Activated naive CD8-positive, alpha-beta T cell treated with anti-CD3 and anti-CD28 coated beads for 36 hours (primary cell): ENCODE measurements around the gene ORC1. TPM values are rescaled to one million over a fixed set of nuclear protein-coding genes. Genes with fewer than 3 reads are reported as not detected.

Experiments used
- DNase-seq: peaks from one replicate; pipeline ENCODE4 v3.0.0; 2021
- H3K27ac Mint-ChIP-seq: one replicate; pipeline ENCODE4 v1.8.0; 2022; ENCODE audit warnings: mild to moderate bottlenecking, moderate library complexity, mixed read lengths
- H3K27me3 Mint-ChIP-seq: one replicate; pipeline ENCODE4 v1.8.0; 2022; ENCODE audit warnings: mild to moderate bottlenecking, mixed read lengths
- H3K36me3 Mint-ChIP-seq: one replicate; pipeline ENCODE4 v1.8.0; 2021; ENCODE audit warnings: mild to moderate bottlenecking, mixed read lengths
- H3K4me1 Mint-ChIP-seq: one replicate; pipeline ENCODE4 v1.8.0; 2021; ENCODE audit warnings: mixed read lengths
- H3K4me3 Mint-ChIP-seq: one replicate; pipeline ENCODE4 v1.8.0; 2022; ENCODE audit warnings: mild to moderate bottlenecking, moderate library complexity, mixed read lengths
- H3K9me3 Mint-ChIP-seq: one replicate; pipeline ENCODE4 v1.8.0; 2022; ENCODE audit warnings: mixed read lengths
- total RNA-seq, 2 experiments: library from RNA; stranded (reverse); gene quantifications; one replicate each; pipeline ENCODE4 v1.2.3, GENCODE V29; 2021

Gene ORC1
- total RNA-seq, 2 experiments from 2014 or later: 54.3 to 54.4 TPM

GRCh38 chr1:52364235-52364839 is 39.9 kb downstream of the ORC1 start:
- H3K27ac Mint-ChIP-seq: peak overlapping the region; percentile 62
- H3K4me1 Mint-ChIP-seq: peaks cover 35% of the 10 kb centered on the region
- peaks cover 22% of the 10 kb centered on the region for H3K36me3 Mint-ChIP-seq
- no peak for DNase-seq
- no peaks in the 10 kb centered on the region for H3K27me3 Mint-ChIP-seq
- no peaks in the 10 kb centered on the region for H3K9me3 Mint-ChIP-seq
- peak overlapping the region; percentile 98 for H3K4me3 Mint-ChIP-seq

DNA sequence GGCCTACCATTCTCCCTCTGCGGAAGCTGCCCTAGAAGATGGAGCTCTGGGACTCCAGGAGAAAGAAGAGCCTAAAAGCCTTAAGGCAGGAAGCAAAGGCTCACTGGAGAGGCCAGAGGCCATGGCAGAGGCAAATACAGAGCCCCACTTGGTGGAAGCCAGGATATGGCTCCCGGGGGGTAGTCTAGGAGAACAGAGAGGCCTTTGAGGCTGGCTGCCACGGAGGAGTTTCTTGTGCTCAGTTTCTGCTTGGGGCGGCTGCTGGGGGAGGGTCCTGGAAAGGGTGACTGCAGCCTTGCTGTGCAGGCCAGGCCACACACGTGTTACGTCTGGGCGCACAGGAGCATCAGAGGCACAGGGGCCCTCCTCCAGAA is 43.6 kb downstream of the ORC1 start:
- Mint-ChIP-seq H3K4me1 (peaks cover 15% of the 10 kb centered on the region), H3K4me3 (no peak overlapping the region), H3K27me3 (no peaks in the 10 kb centered on the region), H3K27ac (no peak overlapping the region), H3K9me3 (no peaks in the 10 kb centered on the region), H3K36me3 (peaks cover 29% of the 10 kb centered on the region)
- DNase-seq: no peak

DNA sequence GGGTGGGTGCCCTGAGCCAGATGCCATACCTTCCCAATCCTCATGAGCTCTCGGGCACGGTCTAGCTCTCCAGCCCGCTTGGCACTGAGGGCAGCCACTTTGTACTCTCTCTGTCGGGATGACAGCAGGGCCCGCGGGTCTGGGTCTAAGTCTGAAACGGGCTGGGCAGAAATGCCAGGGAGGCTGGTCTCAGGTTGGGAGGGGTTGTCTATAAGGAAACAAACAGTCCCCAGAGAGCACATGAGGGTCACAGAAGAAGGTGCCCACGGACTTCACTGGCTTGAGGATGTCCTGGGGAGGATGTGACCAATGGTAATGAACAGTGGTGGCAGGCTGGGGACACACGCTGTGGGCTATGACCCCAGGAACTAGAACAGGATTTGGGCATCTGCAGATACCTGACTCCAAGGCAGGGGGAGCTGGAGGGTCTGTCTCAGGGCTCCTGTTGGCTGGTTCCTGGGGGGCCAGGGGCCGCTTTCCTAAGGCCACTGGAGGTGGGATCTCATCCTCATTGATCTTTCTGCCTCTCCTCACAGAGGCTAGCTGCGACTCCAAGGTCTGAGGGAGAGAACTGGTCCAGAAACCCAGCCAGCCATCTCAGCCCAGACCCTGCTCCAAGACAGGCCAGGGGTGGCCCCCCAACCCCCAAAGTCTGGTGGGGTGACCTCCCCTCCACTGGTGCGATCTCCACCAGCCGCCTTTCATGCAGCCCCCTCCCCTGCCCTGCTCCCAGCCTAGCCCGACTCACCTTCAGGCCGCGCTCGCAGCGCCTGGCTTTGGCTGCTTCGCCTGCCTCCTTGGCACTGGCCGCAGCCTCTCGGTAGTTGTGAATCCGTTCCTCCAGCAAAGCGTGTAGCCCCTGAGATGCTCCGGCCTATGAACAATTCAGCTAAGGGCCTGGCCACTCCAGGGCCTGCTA is 44.3 kb downstream of the ORC1 start:
- H3K27me3 Mint-ChIP-seq: no peaks in the 10 kb centered on the region
- no peak for DNase-seq
- peaks cover 31% of the 10 kb centered on the region for H3K36me3 Mint-ChIP-seq
- no peak overlapping the region for H3K27ac Mint-ChIP-seq
- no peaks in the 10 kb centered on the region for H3K9me3 Mint-ChIP-seq
- H3K4me1 Mint-ChIP-seq: peaks cover 12% of the 10 kb centered on the region
- H3K4me3 Mint-ChIP-seq: no peak overlapping the region

DNA sequence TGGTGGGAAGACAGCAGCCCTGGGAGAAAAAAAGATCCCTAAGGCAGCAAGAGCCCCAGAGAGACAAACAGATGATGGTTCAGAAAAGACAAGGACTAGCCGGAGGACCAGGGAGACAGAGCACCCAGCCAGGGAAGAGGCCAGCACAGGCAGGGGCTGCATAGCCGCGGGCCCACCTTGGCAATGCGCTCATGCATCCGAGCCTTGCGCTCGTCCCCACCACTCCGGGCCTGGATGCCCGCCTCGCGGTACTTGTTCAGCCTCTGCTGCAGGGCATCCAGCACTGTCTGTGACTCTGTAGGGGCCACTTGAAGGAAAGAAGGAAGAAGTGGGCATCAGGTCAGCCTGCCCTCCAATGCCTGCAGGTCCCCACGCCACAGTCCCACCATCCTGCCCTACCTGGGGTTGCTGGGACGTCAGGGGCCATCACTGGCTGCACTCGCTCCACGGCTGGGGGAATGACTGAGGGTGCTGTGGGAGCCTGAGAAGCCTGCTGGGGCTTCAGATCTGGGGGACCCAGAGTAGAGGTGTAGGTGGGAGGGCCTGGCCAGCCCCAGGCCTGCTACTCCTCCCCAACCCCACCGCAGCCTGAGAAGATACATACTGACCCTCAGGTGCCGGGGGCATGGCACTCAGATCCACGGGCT is 45.2 kb downstream of the ORC1 start:
- Mint-ChIP-seq H3K36me3 (peaks cover 32% of the 10 kb centered on the region), H3K9me3 (no peaks in the 10 kb centered on the region), H3K4me1 (peaks cover 5% of the 10 kb centered on the region), H3K27ac (no peak overlapping the region), H3K27me3 (no peaks in the 10 kb centered on the region), H3K4me3 (no peak overlapping the region)
- no peak for DNase-seq

GRCh38 chr1:52357397-52357796 is 46.8 kb downstream of the ORC1 start:
- H3K27me3 Mint-ChIP-seq: no peaks in the 10 kb centered on the region
- no peaks in the 10 kb centered on the region for H3K9me3 Mint-ChIP-seq
- H3K27ac Mint-ChIP-seq: no peak overlapping the region
- H3K4me1 Mint-ChIP-seq: peaks cover 2% of the 10 kb centered on the region
- no peak overlapping the region for H3K4me3 Mint-ChIP-seq
- peaks cover 25% of the 10 kb centered on the region for H3K36me3 Mint-ChIP-seq
- no peak for DNase-seq

- H3K27ac Mint-ChIP-seq: peak overlapping the region; percentile 65
- no peaks in the 10 kb centered on the region for H3K27me3 Mint-ChIP-seq
- H3K9me3 Mint-ChIP-seq: no peaks in the 10 kb centered on the region
- H3K4me3 Mint-ChIP-seq: no peak overlapping the region
- H3K36me3 Mint-ChIP-seq: peaks cover 25% of the 10 kb centered on the region
- DNase-seq: no peak
- peaks cover 2% of the 10 kb centered on the region for H3K4me1 Mint-ChIP-seq
Measured at GRCh38 chr1:52356818-52357355, 47.3 kb downstream of the ORC1 start.

DNA sequence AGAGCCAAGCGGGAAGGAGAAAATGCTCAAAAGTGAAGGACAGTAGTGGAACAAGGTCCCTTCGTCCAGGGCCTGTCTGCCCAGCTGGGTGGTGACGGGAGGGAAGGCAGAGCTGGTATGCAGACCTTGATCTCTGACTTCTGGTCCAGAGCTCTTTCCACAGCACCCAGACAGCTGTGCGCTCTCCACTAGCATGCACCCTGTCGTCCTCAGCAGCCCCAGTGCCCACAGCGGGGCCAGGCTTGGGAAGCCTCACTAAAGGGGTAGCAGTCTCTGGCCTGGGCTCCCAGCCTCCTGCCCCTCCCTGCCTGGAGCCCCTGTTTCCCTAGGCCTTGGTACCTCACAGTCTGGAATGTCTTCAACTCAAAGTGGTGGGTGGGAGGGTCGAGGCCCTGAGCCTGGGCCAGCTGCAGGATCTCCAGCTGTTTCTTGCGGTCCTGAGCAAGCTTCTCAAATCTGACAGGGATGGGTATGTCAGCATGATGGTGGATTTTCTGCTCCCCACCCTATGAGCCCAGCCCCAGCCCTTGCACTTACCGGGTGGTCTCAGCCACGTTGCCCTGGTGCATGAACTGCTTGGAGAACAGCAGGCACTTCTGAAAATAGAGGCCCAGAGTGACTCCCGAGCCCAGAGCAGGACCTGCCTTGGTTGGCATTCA is 48.2 kb downstream of the ORC1 start:
- Mint-ChIP-seq H3K4me3 (no peak overlapping the region), H3K27me3 (no peaks in the 10 kb centered on the region), H3K36me3 (peaks cover 25% of the 10 kb centered on the region), H3K9me3 (no peaks in the 10 kb centered on the region), H3K4me1 (no peaks in the 10 kb centered on the region), H3K27ac (peak overlapping the region; percentile 65)
- DNase-seq: no peak

DNA sequence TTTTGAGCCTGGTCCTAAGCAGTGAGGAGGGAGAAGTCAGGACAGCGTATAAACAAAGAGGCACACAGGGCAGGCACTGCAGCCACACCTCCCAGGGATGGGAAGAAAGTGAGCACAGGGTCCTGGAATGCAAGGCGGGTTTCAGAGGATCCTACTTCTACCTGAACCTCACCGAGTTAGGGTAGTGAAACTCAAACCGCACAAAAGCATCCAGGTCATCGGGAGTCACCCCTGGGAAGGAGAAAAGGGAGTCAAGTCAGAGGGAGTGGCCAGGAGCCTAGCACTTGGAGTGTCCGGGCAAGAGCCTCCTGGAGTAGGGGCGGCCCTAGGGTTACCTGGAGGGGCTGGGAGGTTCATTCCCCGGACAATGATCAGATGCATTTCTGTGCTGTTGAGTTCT is 48.8 kb downstream of the ORC1 start:
- H3K27ac Mint-ChIP-seq: peak overlapping the region; percentile 4
- H3K4me3 Mint-ChIP-seq: no peak overlapping the region
- no peak for DNase-seq
- H3K4me1 Mint-ChIP-seq: no peaks in the 10 kb centered on the region
- no peaks in the 10 kb centered on the region for H3K9me3 Mint-ChIP-seq
- H3K27me3 Mint-ChIP-seq: no peaks in the 10 kb centered on the region
- peaks cover 25% of the 10 kb centered on the region for H3K36me3 Mint-ChIP-seq

- DNase-seq: no peak
- Mint-ChIP-seq H3K4me1 (peaks cover 2% of the 10 kb centered on the region), H3K36me3 (peaks cover 16% of the 10 kb centered on the region), H3K27ac (no peak overlapping the region), H3K9me3 (no peaks in the 10 kb centered on the region), H3K4me3 (no peak overlapping the region), H3K27me3 (no peaks in the 10 kb centered on the region)
Measured at GRCh38 chr1:52352690-52353089, 51.5 kb downstream of the ORC1 start.

DNA sequence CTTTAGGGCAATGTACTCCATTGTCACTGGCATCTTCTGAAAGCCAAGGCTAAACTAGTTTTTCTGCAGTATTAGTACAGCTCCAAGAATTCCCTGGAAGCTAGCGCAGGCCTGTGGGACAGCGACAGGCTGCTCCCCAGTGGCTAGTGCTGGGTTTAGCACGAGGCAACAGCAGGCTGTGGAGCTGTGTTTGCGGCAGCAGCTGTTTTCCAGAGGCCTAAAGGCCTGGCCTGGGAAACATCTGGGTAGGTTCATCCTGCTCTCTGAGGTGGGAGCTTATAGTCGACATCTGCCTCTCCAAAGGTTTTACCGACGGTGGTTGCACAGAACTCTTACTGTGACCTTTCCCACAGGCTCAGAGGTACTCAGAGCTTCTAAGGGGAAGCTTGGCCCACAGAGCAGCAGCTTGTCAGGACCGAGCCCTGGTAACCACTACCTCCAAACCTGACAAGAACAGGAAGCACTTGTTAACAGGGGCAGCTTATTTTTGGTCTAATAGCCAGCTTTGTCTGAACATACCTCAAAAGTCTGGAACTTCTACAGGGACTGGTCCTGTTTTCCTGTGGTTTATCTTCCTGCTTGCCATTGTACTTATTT is 55.4 kb downstream of the ORC1 start:
- H3K36me3 Mint-ChIP-seq: peaks cover 7% of the 10 kb centered on the region
- H3K27me3 Mint-ChIP-seq: no peaks in the 10 kb centered on the region
- H3K4me1 Mint-ChIP-seq: peaks cover 2% of the 10 kb centered on the region
- no peaks in the 10 kb centered on the region for H3K9me3 Mint-ChIP-seq
- no peak overlapping the region for H3K4me3 Mint-ChIP-seq
- DNase-seq: no peak
- H3K27ac Mint-ChIP-seq: peak overlapping the region; percentile 67

DNA sequence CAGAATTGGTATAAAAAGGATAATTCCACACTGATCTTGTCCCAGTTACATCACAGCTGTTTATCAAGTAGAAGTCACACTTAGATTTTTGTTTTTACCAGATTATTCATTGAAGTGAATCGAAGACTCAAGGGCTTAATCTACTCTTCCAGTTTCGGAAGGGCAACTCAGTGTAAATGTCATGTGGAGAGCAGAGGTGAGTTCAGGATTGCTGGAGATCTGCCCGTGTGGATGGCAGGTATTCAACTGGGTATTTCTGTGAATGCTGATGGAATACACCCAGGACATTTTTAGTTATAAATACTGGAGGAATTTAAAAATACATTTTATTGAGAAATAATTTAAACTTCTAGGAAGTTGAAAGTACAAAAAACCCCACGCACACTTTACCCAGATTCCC is 57.6 kb downstream of the ORC1 start:
- DNase-seq: no peak
- H3K27ac Mint-ChIP-seq: no peak overlapping the region
- no peak overlapping the region for H3K4me3 Mint-ChIP-seq
- H3K4me1 Mint-ChIP-seq: peaks cover 2% of the 10 kb centered on the region
- H3K9me3 Mint-ChIP-seq: no peaks in the 10 kb centered on the region
- H3K36me3 Mint-ChIP-seq: peaks cover 3% of the 10 kb centered on the region
- no peaks in the 10 kb centered on the region for H3K27me3 Mint-ChIP-seq

DNA sequence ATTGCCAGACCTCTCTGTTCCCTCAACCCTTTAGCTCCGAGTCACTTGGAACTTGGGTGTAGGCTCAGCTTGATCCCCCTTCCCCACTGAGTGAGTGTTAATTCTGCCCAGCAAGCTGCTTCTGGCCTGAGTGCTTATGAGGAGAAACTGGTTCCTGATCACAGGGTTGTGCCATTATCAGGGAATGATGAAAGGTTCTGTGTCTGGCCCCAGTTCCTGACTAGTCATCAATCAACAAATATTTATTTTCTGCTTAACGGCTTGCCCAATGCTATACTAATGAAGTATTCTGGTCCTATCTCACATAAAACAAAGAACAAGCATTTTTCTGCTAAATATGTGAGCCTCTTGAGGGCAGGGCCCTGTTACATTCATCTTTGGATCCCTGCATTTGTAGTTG is 59.0 kb downstream of the ORC1 start:
- Mint-ChIP-seq H3K9me3 (no peaks in the 10 kb centered on the region), H3K27ac (no peak overlapping the region), H3K4me1 (peaks cover 2% of the 10 kb centered on the region), H3K4me3 (no peak overlapping the region), H3K27me3 (no peaks in the 10 kb centered on the region), H3K36me3 (peaks cover 3% of the 10 kb centered on the region)
- DNase-seq: no peak

- H3K27ac Mint-ChIP-seq: no peak overlapping the region
- DNase-seq: no peak
- no peaks in the 10 kb centered on the region for H3K27me3 Mint-ChIP-seq
- peaks cover 2% of the 10 kb centered on the region for H3K4me1 Mint-ChIP-seq
- peaks cover 3% of the 10 kb centered on the region for H3K36me3 Mint-ChIP-seq
- no peak overlapping the region for H3K4me3 Mint-ChIP-seq
- H3K9me3 Mint-ChIP-seq: no peaks in the 10 kb centered on the region
Measured at GRCh38 chr1:52343979-52344378, 60.2 kb downstream of the ORC1 start.

GRCh38 chr1:52341655-52342260 is 62.5 kb downstream of the ORC1 start:
- Mint-ChIP-seq H3K36me3 (no peaks in the 10 kb centered on the region), H3K9me3 (no peaks in the 10 kb centered on the region), H3K27me3 (no peaks in the 10 kb centered on the region), H3K4me1 (no peaks in the 10 kb centered on the region), H3K27ac (no peak overlapping the region), H3K4me3 (no peak overlapping the region)
- DNase-seq: no peak
